ENCODE results near the gene AAR2.

The AAR2 gene

GRCh38 chr20:36235892-36236785 is at the start of gene AAR2:
Gene AAR2, plus strand, starts transcription at chr20:36236478. Its CDS starts 3,391 bp downstream, at chr20:36239869.
- peak; percentile 86 for DNase-seq (ENCODE audit: low spot score)

GRCh38 chr20:36193977-36194712 is 42.1 kb upstream of the AAR2 start:
- no peak for DNase-seq (ENCODE audit: low spot score)

- no peak for DNase-seq (ENCODE audit: low spot score)
Measured at GRCh38 chr20:36196676-36197075, 39.6 kb upstream of the AAR2 start.

- DNase-seq (ENCODE audit: low spot score) = no peak
Measured at GRCh38 chr20:36197271-36197670, 39.0 kb upstream of the AAR2 start.

GRCh38 chr20:36199345-36200257 is 36.7 kb upstream of the AAR2 start:
- peak; percentile 82 for DNase-seq (ENCODE audit: low spot score)

- no peak for DNase-seq (ENCODE audit: low spot score)
Measured at GRCh38 chr20:36200451-36200850, 35.8 kb upstream of the AAR2 start.

GRCh38 chr20:36201198-36201597 is 35.1 kb upstream of the AAR2 start:
- no peak for DNase-seq (ENCODE audit: low spot score)

- peak; percentile 58 for DNase-seq (ENCODE audit: low spot score)
Measured at GRCh38 chr20:36202891-36203338, 33.4 kb upstream of the AAR2 start.

- no peak for DNase-seq (ENCODE audit: low spot score)
Measured at GRCh38 chr20:36203861-36204260, 32.4 kb upstream of the AAR2 start.

GRCh38 chr20:36205026-36205425 is 31.3 kb upstream of the AAR2 start:
- DNase-seq (ENCODE audit: low spot score) = no peak

GRCh38 chr20:36206068-36206467 is 30.2 kb upstream of the AAR2 start:
- DNase-seq (ENCODE audit: low spot score) = no peak

GRCh38 chr20:36206641-36207040 is 29.6 kb upstream of the AAR2 start:
- no peak for DNase-seq (ENCODE audit: low spot score)

GRCh38 chr20:36207602-36208001 is 28.7 kb upstream of the AAR2 start:
- DNase-seq (ENCODE audit: low spot score) = no peak

GRCh38 chr20:36208257-36208656 is 28.0 kb upstream of the AAR2 start:
- no peak for DNase-seq (ENCODE audit: low spot score)

- DNase-seq (ENCODE audit: low spot score) = no peak
Measured at GRCh38 chr20:36210436-36211021, 25.7 kb upstream of the AAR2 start.

GRCh38 chr20:36213362-36213761 is 22.9 kb upstream of the AAR2 start:
- DNase-seq (ENCODE audit: low spot score) = no peak

GRCh38 chr20:36214684-36215256 is 21.5 kb upstream of the AAR2 start:
- peak; percentile 61 for DNase-seq (ENCODE audit: low spot score)

GRCh38 chr20:36215778-36216177 is 20.5 kb upstream of the AAR2 start:
- no peak for DNase-seq (ENCODE audit: low spot score)

GRCh38 chr20:36216314-36217025 is 19.8 kb upstream of the AAR2 start:
- no peak for DNase-seq (ENCODE audit: low spot score)

- peak; percentile 55 for DNase-seq (ENCODE audit: low spot score)
Measured at GRCh38 chr20:36217226-36217625, 19.1 kb upstream of the AAR2 start.

Data from SW480 (cell line).